ENCODE data around the gene SGMS1. TPM values are rescaled to one million over a fixed set of nuclear protein-coding genes. Genes with fewer than 3 reads are reported as not detected.
"Not testable (repeated sequence)": the region's sequence is repeated elsewhere in the genome, so short reads cannot be mapped to it uniquely, and the experiment has no call there.

Gene SGMS1
- total RNA-seq, 4 donors from 2014 or later, result 80.8 to 98.9 (median 90.7) TPM

GRCh38 chr10:50432211-50433009 lies 191.3 kb downstream of the SGMS1 start:
- no peaks in the 10 kb centered on the region for H3K9me3 ChIP-seq
- peaks cover 14 to 19% of the 10 kb centered on the region in 2 donors for H3K4me1 ChIP-seq
- no peak for DNase-seq
- no peak overlapping the region for H3K4me3 ChIP-seq (replicated peaks in 1 of 3)
- H3K36me3 ChIP-seq, result no peaks in the 10 kb centered on the region
- no peaks in the 10 kb centered on the region for H3K27me3 ChIP-seq
- WGBS, 2 donors, result 90 to 92% methylated on average over 1 of the region's 1 CpG
- TF ChIP-seq POLR2A (IDR thresholded peaks at IDR 0.05) (no peak), CTCF (IDR thresholded peaks at IDR 0.05) (no peak)
- intact Hi-C loops (cut with DNase I), result no loop called here
- H3K27ac ChIP-seq, result peak overlapping the region; percentile 48 to 58 (median 51)

DNA sequence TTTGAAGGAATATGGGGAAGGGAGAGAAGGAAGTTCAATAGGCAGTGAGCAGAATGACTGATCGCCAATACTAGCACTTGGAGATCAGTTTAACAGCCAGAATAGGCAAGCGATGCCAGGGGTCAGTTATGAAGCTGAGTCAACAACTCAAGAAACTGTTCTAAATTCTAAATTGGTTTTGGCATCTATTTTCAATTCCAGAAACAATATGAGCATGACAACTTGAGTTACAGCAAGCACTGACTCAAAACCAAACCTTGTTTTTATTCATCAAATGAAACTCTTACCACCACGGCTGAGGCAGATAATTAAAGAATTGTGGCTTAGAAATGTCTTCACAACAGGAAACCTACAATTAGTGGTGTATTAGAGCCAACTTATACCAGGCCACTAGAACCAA lies 192.0 kb downstream of the SGMS1 start:
- H3K36me3 ChIP-seq, result no peaks in the 10 kb centered on the region
- peaks cover 14 to 19% of the 10 kb centered on the region in 2 donors for H3K4me1 ChIP-seq
- WGBS, 2 donors, result 43 to 56% methylated on average over 3 of the region's 3 CpGs
- no peaks in the 10 kb centered on the region for H3K27me3 ChIP-seq
- H3K4me3 ChIP-seq (replicated peaks in 1 of 3), result no peak overlapping the region
- TF ChIP-seq POLR2A (IDR thresholded peaks at IDR 0.05) (no peak), CTCF (IDR thresholded peaks at IDR 0.05) (no peak)
- H3K27ac ChIP-seq, result peak overlapping the region; percentile 48 to 58 (median 51)
- intact Hi-C loops (cut with DNase I), result no loop called here
- no peaks in the 10 kb centered on the region for H3K9me3 ChIP-seq
- peak; percentile 5 to 19 for DNase-seq

DNA sequence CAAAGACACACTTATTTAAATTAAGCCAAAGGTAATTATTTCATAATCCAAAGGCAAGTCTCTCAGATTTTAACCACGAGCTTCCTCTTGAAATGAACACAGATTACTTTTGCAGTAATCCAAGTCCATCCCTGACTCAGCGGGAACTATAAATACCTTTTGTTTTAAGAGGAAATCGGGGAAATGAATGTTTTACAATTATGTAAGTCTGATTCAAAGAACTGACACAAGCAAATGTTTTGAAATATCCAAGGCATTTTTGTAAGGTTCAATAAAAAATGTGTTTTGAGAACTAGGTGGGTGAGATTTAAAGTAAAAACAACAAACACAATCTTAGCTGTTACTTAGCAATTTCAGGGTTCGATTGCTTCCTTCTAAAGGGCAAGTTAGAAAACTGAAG lies 192.6 kb downstream of the SGMS1 start:
- Histone ChIP-seq H3K36me3 (no peaks in the 10 kb centered on the region), H3K4me3 (replicated peaks in 1 of 3) (no peak overlapping the region), H3K4me1 (peaks cover 14 to 19% of the 10 kb centered on the region in 2 donors), H3K27ac (peak overlapping the region; percentile 1 to 58 (median 51)), H3K27me3 (no peaks in the 10 kb centered on the region), H3K9me3 (no peaks in the 10 kb centered on the region)
- 45 to 63% methylated on average over 4 of the region's 4 CpGs for WGBS, 2 donors
- DNase-seq, result no peak
- intact Hi-C loops (cut with DNase I), result no loop called here
- TF ChIP-seq POLR2A (IDR thresholded peaks at IDR 0.05) (no peak), CTCF (IDR thresholded peaks at IDR 0.05) (no peak)

DNA sequence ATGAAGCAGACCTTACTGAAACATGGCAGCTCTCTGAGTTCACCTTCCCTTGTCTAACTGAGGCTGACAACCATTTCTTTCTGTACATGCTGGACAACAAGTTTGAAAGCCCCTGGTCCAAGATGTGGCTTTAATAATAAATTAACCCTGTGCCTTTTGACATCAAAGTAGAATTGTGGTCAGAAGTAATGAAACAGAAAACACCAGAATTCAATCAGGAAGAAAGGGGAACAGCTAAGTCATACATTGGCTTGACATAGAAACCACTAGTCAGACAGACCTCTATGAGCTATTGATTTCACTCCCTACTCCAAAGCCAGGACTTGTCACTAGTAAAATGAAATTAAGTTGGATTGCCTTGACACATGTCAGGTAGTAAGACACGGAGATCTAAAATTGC lies 197.3 kb downstream of the SGMS1 start:
- WGBS, 2 donors, result 98 to 100% methylated on average over 1 of the region's 1 CpG
- TF ChIP-seq POLR2A (IDR thresholded peaks at IDR 0.05) (no peak), CTCF (IDR thresholded peaks at IDR 0.05) (no peak)
- no peak overlapping the region for H3K4me3 ChIP-seq (replicated peaks in 1 of 3)

DNA sequence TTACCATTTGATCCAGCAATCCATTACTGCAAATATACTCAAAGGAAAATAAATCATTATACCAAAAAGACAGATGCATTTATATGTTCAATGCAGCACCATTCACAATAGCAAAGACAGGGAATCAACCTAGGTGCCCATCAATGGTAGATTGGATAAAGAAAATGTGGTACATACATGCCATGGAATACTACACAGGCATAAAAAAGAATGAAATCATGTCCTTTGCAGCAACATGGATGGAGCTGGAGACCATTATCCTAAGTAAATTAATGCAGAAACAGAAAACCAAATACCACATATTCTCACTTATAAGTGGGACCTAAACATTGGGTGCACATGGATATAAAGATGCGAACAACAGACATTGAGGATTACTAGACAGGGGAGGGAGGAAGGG lies 198.5 kb downstream of the SGMS1 start:
- H3K27me3 ChIP-seq; H3K9me3 ChIP-seq; DNase-seq; H3K4me3 ChIP-seq (replicated peaks in 1 of 3); H3K36me3 ChIP-seq; H3K27ac ChIP-seq; intact Hi-C loops (cut with DNase I): not testable (repeated sequence)
- 100% methylated on average over 1 of the region's 1 CpG for WGBS, 2 donors
- peaks cover 0 to 11% of the 10 kb centered on the region in 2 donors for H3K4me1 ChIP-seq

More for the DNA sequence above, 197.3 kb downstream of the SGMS1 start:
- H3K4me1 ChIP-seq, result peaks cover 6 to 10% of the 10 kb centered on the region in 2 donors
- intact Hi-C loops (cut with DNase I), result no loop called here
- no peaks in the 10 kb centered on the region for H3K27me3 ChIP-seq
- DNase-seq, result no peak
- H3K36me3 ChIP-seq, result no peaks in the 10 kb centered on the region
- H3K9me3 ChIP-seq, result no peaks in the 10 kb centered on the region
- H3K27ac ChIP-seq, result no peak overlapping the region
